HL-60 (cell line): ENCODE measurements around the gene MRPS31.

ENCODE experiments used
- DNase-seq, 2 experiments: peaks; one replicate each; pipeline ENCODE4 v3.0.0-alpha.2; 2010 to 2020; ENCODE audit warnings: low read depth in 1 of 2, low spot score in 1 of 2
- H3K27ac ChIP-seq: fragments of 250-450 bp; sonication (Bioruptor Pico); replicated peaks from 2 replicates; pipeline ENCODE4 v1.5.1; 2020; ENCODE audit warnings: mild to moderate bottlenecking, moderate library complexity
- H3K27me3 ChIP-seq: fragments of 250-450 bp; sonication (Bioruptor Pico); 2 replicates; pipeline ENCODE4 v1.5.1; 2021; ENCODE audit warnings: mild to moderate bottlenecking, moderate library complexity; ENCODE audit not compliant: insufficient read depth, poor library complexity, severe bottlenecking
- H3K4me3 ChIP-seq: replicated peaks from 2 replicates; pipeline ENCODE4 v1.5.1; 2011; ENCODE audit warnings: mild to moderate bottlenecking, control low read depth, low read length; ENCODE audit not compliant: insufficient read depth
- CTCF ChIP-seq: IDR thresholded peaks from one replicate; pipeline ENCODE4 v1.5.1; 2011; ENCODE audit warnings: low read length, control low read depth, inconsistent platforms; ENCODE audit not compliant: insufficient read depth
- GABPA ChIP-seq: IDR thresholded peaks from 2 replicates; pipeline ENCODE4 v1.6.1; 2012; ENCODE audit warnings: low read depth
- POLR2AphosphoS5 ChIP-seq: IDR thresholded peaks from 2 replicates; pipeline ENCODE4 v1.6.1; 2012; ENCODE audit warnings: low read depth
- REST ChIP-seq: IDR thresholded peaks from 2 replicates; pipeline ENCODE4 v1.6.1; 2012; ENCODE audit warnings: low read depth; ENCODE audit not compliant: insufficient replicate concordance
- SPI1 ChIP-seq: IDR thresholded peaks from 2 replicates; pipeline ENCODE4 v1.6.1; 2012; ENCODE audit warnings: low read depth, mild to moderate bottlenecking, borderline replicate concordance

Gene MRPS31

GRCh38 chr13:40682449-40683240 lies 88.3 kb downstream of the MRPS31 start:
- no peak for DNase-seq
- Histone ChIP-seq H3K27me3 (no peaks in the 10 kb centered on the region), H3K27ac (no peak overlapping the region), H3K4me3 (no peak overlapping the region)
- TF ChIP-seq SPI1 = no peak
- TF ChIP-seq POLR2AphosphoS5 = no peak
- TF ChIP-seq GABPA = no peak
- no peak for TF ChIP-seq REST
- peak; percentile 8 for TF ChIP-seq CTCF

GRCh38 chr13:40681341-40682146 lies 89.4 kb downstream of the MRPS31 start:
- TF ChIP-seq CTCF (no peak), GABPA (no peak), POLR2AphosphoS5 (no peak), SPI1 (no peak), REST (no peak)
- Histone ChIP-seq H3K27ac (no peak overlapping the region), H3K27me3 (no peaks in the 10 kb centered on the region), H3K4me3 (no peak overlapping the region)
- DNase-seq = no peak

- TF ChIP-seq SPI1 (no peak), POLR2AphosphoS5 (no peak), GABPA (no peak), CTCF (no peak), REST (no peak)
- DNase-seq = no peak
- H3K27ac ChIP-seq = no peak overlapping the region
- no peak overlapping the region for H3K4me3 ChIP-seq
- H3K27me3 ChIP-seq = no peaks in the 10 kb centered on the region
Measured at GRCh38 chr13:40680659-40681323, 90.2 kb downstream of the MRPS31 start.
